Measurements from ENCODE around the gene GNAZ.
A peak's percentile ranks its signal among the peaks of the same experiment; 100 is the strongest.
"Not testable (repeated sequence)": the region's sequence is repeated elsewhere in the genome, so short reads cannot be mapped to it uniquely, and the experiment has no call there.

The GNAZ gene

DNA sequence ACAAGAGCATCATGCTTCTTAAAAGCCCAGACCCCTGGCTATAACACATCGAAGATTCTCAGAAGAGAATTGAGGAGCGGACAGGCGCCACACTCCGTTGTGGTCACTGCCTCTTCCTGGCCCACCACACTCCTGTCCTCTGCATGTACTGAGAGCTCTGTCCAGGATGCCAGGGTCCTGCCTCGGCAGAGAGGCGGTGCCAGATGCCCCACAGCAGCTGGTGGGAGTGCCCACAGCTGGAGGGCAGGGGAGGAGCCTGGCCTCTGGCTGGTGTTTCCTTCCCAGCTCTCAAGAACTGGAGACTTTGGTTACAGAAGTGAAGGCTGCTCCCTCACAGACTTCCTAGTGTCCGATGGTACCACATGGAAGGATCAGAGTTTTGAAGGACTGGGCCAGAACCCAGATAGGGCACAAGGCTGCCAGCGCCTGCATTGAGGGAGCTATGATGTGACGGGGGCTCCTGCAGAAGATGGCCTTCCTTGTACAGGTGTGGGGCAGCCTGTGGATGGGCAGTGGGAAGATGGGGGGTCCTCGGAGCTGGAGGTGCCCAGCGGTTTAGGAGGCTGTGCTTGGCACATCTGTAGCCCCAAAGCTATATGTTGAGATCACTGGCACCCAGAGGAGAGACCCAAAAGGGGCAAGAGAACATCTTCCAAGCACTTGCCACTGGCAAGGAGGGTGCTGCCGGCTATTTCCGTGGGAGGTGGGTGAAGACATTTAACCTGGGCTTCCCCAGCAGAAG is 52.1 kb downstream of the GNAZ start:
- DNase-seq, result no peak

DNA sequence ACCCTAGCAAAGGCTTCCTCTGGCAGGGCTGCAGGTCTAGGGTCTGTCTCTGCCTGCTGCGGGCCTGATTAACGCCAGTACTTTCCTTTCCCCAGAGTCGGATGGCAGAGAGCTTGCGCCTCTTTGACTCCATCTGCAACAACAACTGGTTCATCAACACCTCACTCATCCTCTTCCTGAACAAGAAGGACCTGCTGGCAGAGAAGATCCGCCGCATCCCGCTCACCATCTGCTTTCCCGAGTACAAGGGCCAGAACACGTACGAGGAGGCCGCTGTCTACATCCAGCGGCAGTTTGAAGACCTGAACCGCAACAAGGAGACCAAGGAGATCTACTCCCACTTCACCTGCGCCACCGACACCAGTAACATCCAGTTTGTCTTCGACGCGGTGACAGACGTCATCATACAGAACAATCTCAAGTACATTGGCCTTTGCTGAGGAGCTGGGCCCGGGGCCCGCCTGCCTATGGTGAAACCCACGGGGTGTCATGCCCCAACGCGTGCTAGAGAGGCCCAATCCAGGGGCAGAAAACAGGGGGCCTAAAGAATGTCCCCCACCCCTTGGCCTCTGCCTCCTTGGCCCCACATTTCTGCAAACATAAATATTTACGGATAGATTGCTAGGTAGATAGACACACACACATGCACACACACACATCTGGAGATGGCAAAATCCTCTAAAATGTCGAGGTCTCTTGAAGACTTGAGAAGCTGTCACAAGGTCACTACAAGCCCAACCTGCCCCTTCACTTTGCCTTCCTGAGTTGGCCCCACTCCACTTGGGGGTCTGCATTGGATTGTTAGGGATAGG is 52.9 kb downstream of the GNAZ start:
- DNase-seq, result no peak

DNA sequence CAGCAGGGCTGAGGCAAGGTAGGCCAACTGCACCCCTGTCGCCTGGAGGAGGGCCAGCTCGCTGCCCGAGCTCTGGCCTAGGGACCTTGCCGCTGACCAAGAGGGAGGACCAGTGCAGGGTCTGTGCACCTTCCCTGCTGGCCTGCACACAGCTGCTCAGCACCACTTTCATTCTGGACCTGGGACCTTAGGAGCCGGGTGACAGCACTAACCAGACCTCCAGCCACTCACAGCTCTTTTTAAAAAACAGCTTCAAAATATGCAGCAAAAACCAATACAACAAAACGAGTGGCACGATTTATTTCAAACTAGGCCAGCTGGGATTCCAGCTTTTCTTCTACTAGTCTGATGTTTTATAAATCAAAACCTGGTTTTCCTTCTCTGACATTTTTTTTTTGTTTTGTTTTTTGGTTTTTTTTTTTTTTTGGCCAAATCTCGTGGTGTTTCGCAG is 53.5 kb downstream of the GNAZ start:
- no peak for DNase-seq

DNA sequence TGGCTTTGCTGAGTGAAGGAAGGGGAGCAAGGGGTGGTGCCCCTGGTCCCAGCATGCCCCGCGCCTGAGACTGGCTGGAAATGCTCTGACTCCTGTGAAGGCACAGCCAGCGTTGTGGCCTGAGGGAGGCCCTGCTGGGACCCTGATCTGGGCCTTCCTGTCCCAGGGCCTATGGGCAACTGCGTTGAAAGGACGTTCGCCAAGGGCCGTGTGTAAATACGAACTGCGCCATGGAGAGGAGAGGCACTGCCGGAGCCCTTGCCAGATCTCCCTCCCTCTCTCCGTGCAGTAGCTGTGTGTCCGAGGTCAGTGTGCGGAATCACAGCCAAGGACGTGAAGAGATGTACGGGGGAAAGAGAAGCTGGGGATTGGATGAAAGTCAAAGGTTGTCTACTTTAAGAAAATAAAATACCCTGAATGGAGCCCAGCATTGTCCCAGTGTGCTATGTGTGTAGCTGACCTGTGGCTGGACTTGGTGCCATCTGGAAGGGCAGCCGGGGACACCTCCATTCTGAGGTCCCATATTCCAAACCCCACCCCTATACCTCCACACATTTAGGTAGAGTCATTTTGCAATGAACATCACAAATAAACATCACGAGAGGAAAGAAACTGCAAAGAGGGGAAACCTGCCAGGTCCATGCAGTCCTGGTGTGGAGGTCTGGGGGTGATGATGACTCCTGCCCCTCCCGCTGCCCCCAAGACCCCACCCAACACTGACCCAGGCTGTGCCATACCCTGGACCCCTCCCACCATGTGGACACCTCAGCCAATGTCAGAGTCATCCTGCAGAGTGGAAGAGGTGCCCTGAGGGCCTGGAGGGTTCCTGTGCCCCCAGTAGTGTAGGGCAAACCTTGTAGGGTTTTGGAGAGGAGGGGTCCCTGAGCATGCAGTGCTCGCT is 54.5 kb downstream of the GNAZ start:
- DNase-seq, result no peak

DNA sequence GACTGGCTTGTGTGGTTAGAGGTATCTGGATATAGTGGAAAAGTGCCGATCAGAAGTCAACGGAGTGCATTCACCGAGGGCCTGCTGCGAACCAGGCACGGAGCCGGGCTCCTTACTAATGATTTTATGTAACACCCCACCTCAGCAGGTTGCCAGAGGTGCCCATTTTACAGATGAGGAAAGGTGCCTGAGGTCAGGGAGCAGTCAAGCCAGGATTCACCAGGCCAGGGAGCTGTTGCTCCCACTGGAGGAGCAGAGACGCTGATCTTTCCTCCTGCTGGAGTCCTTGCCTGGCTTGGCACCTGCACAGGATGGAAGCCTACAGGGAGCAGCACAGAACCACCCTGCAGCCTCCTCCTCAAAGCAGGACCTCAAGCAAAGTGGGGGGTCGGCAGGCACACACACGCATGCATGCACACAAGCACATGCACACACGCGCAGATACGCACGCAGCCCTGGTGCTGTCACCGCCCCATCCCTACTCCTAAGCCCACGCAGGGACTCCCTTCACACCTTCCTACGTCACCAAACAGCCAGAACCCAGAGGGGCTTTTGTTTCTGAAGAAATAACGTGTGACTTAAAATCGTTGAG is 55.3 kb downstream of the GNAZ start:
- no peak for DNase-seq

DNA sequence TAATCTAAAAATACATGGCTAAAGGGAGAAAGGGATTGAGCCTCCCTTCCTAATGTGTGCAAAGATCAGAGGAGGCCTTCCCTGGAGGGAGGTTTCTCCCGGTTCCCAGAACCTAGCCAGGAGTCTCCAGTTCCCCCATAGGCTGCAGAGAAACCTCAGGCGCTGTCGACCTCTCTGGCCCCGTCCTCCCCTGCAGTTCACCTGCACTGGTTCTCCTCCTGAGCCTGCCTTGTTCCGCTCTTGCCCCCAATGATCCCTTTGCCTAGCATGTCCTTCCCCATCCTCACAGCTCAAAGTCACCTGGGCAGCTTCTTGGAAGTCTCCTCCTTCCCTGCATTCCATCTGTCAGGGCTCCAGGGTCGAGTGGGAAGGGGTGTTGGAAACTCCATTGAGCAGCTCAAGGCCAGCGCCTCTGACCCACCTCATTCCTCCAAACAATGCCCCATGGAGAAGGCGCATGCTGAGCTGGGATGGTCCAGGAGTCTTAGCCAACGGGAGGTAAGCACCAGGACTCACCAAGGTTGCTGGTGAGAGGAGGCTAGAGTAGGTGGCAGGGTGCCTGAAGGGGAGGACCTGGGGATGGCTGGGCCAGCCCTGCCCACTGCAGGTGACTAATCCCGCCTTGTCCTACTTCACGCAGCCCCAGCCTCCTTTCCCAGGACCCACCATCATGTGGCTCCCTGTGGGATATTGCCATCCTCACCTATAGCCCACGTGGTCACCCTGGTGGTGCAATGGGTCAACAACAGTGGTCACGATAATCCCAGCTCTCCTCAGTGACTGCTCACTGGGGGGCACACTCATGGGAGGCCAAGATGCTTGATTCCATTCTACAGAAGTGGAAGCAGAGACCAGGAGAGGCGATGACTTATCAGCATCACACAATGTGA is 56.1 kb downstream of the GNAZ start:
- no peak for DNase-seq

- DNase-seq, result no peak
Measured at GRCh38 chr22:23127055-23127756, 56.9 kb downstream of the GNAZ start.

DNA sequence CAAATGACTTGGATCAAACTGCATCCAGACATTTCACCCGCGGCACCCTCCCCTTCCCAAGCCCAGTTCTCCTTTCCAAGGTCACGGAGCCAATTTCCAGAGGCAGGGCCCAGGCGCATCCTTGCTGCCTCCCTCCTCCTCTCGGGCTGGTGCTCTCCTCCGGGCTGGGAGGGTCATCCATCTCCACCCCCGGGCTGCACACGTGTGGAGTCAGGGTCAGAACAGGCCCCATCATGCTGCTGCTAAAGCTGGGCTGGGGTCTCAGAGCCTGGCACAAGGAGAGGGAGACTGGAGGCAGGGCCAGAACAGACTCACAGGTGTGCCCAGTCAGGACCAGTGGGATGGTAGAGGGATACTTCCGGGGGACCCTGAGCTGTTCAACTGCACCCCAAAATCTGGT is 57.5 kb downstream of the GNAZ start:
- DNase-seq, result no peak

DNA sequence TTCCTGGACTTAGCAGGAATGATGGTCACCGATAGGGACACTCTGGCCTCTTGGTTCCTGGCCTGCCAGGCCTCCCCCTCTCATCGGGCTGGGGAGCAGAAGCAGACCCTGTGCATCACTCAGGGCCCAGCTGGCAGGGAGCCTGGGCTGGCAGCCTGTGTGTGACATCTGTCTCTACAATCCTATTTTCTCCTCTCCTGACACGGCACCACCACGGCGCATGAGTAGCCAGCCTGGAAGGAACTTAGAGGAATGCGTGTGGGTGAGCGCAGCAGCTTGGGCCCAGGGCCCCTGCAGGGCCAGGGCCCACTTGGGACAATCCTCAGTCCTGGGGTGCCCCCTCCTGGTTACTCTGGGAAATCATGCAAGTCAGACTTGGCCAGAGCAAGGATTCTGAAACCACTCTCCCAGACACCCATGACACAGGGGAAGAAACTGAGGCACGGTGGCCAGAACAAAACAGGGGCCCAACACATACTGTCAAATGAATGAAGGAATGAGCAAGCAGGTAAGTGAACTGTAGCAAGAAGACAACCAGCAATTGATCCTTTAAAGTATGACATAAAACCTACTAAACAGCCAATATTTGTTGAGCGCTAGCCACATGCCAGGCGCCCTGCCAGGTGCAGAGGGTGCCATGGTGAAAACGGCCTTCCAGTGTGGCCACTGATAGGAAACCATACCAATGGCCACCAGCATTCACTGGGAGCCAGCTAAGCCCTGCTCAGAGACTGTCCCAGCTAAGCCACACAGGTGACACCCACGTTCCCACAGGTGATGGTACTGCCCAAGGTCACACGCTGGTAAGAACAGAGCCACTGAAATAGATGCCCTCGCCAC is 58.2 kb downstream of the GNAZ start:
- DNase-seq, result peak; percentile 48 to 79

- no peak for DNase-seq
Measured at GRCh38 chr22:23129149-23129548, 58.8 kb downstream of the GNAZ start.

GRCh38 chr22:23130697-23131096 is 60.4 kb downstream of the GNAZ start:
- DNase-seq, result no peak

DNA sequence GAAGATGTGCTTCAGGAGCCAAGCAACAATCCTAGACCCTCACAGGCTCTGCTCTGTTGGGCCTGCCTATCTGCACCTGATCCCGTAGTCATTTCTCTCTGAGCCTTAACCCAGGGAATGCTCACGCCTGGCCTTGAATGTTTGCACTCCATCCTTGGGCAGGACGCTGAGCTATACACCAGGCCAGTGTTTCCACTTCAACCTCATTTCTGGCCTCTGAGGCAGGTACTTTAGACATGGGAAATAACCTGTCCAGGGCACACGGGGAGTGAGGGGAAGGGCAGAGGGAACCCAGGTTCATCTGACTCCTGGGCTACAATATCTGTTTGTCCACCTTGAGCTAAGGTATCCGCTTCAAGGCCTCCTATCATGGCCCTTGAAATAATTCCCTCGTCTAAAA is 61.6 kb downstream of the GNAZ start:
- DNase-seq, result no peak

GRCh38 chr22:23132376-23133091 is 62.2 kb downstream of the GNAZ start:
- DNase-seq, result no peak

DNA sequence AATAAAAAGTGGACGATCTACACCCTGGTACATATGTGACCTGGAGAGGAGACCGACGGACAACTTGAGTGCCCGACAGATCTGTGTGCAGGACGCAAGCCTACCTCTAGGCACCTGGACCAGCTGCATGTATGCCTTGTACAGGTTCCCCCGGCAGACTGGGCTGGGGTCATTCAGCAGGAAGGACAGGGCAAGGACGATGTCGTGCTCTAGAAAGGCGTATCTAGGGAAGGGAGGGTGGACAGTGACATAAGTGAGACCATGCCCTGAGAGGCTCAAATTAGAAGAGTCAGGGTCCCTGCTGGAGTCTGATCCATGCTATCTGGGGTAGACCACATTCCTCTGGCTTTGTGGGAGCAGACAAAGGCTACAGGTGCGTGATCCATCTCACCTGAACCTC is 63.6 kb downstream of the GNAZ start:
- no peak for DNase-seq

- DNase-seq, result not testable (repeated sequence)
Measured at GRCh38 chr22:23136991-23137390, 66.7 kb downstream of the GNAZ start.

DNA sequence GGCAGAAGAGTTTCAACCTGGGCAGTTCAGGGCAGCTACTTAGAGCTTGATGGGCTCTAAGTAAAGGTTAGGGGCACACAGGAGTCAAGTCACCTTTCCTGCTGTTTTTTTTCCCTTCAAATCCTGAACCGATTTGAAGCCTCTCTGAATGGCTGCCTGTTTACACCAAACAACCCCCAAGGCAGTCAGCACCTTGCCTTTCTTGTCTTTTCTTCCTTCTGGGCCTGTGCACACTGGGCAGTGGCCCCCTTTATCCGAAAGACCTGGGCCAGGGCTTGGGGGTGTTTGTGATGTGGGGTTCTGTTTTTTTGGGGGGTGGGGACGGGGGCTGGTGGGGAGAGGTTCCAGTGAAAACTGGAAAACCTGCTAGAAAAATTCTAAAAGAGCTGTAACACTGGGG is 67.1 kb downstream of the GNAZ start:
- DNase-seq, result no peak

DNA sequence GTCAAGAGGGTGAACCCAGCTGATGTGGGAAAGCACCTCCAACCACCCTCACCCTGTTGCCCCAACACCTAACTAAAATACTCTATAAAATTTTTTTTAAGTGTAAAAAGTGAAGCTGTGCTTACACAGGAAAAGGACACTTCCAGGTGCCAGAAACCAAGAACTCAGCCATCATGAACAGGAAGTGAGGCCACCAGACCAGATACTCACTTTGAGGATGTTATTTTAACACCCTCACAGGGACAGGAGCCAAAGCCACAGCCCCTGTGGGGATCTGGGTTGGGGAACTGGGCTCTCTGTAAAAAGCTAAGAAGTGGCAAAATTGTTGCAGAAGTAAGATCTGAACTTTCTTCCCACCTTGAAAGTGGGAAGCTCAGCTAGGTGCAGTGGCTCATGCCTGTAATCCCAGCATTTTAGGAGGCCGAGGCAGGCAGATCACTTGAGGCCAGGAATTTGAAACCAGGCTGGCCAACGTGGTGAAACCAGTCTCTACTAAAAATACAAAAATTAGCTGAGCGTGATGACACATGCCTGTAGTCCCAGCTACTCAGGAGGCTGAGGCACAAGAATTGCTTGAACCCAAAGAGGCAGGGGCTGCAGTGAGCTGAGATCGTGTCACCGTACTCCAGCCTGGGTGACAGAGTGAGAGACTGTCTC is 67.7 kb downstream of the GNAZ start:
- peak in 1 of 2 donors; percentile 35 for DNase-seq

- no peak for DNase-seq
Measured at GRCh38 chr22:23138584-23139435, 68.5 kb downstream of the GNAZ start.
